ENCODE measurements around the gene CARD9. TPM values are rescaled to one million over a fixed set of nuclear protein-coding genes. Genes with fewer than 3 reads are reported as not detected.

The CARD9 gene
- total RNA-seq, 1 experiment from 2014 or later, result 5.6 TPM

DNA sequence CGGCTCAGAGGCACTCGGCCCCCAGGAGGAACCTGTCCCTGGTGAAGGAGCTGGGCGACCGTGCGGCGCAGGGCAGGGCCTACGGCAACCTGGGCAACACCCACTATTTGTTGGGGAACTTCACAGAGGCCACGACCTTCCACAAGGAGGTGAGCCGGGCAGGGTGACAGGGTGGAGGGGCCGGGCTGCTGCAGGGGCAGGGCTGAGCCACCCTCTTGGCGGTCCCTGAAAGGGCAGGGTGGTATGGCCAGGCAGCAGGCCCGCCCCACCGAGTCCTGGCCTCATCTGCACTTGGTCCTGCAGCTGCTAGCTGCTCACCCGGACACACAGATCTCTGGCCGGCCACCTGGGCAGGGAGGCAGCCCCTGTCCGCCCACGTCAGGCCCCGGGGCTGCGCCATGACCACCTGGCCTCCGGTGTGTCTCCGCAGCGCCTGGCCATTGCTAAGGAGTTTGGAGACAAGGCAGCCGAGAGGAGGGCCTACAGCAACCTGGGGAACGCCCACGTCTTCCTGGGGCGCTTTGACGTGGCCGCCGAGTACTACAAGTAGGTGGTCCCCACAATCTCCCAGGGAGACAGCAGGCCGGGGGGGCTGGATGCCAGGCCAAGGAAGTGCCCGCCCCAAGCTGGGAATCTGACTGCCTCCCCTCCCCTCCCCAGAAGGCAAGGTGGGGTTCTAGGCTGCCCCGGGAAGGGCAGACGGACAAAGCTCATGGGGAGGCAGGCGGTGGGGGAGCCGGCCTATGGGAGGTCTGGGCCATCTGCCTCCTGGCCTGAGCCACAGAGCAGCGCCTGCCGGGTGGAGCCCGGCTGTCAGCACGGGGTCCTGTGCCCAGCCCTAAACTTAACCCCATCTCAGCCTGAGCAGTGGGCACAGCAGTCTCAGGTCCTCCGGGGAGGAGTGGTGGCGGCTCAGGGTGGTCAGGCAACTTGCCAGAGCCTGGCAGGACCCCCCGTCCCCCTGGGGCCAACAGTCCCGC lies 35.8 kb downstream of the CARD9 start:
- Histone ChIP-seq H3K18ac (ENCODE audit: insufficient read length, low read depth, low read length) (no peak overlapping the region), H3K56ac (ENCODE audit: insufficient read length, low read depth, low read length) (no peak overlapping the region), H3K4me2 (ENCODE audit: insufficient read depth, insufficient read length, low read length) (no peak overlapping the region), H3K27ac (ENCODE audit: insufficient read length, low read depth, low read length) (no peak overlapping the region), H3K9ac (ENCODE audit: extremely low read depth, insufficient read length, low read length) (no peak overlapping the region), H3K14ac (ENCODE audit: insufficient read depth, low read length) (no peak overlapping the region), H3K79me2 (ENCODE audit: insufficient read depth, low read length) (no peaks in the 10 kb centered on the region), H2AK5ac (ENCODE audit: insufficient read length, low read length) (no peak overlapping the region), H3K23me2 (ENCODE audit: insufficient read length, low read depth, low read length, poor library complexity, severe bottlenecking) (no peaks in the 10 kb centered on the region), H3K9me3 (ENCODE audit: control insufficient read depth, low read depth, low read length) (no peaks in the 10 kb centered on the region), H2BK5ac (ENCODE audit: insufficient read length, low read length) (no peak overlapping the region), H4K20me1 (ENCODE audit: control insufficient read depth, insufficient read depth, insufficient read length) (no peaks in the 10 kb centered on the region), H2BK12ac (ENCODE audit: insufficient read length, low read depth, low read length) (no peak overlapping the region), H3K27me3 (ENCODE audit: insufficient read depth, low read length) (no peaks in the 10 kb centered on the region), H3K23ac (ENCODE audit: insufficient read length, low read depth, low read length) (no peak overlapping the region), H2BK20ac (ENCODE audit: low read depth, low read length, poor library complexity, severe bottlenecking) (no peak overlapping the region), H3K4me1 (ENCODE audit: insufficient read depth, low read length) (no peaks in the 10 kb centered on the region), H3K4ac (ENCODE audit: low read depth, low read length) (no peak overlapping the region), H4K5ac (ENCODE audit: insufficient read length, low read depth, low read length) (no peak overlapping the region), H4K91ac (ENCODE audit: insufficient read length, low read depth, low read length) (no peak overlapping the region), H4K8ac (replicated peaks; ENCODE audit: insufficient read length, low read depth, low read length) (no peak overlapping the region), H3K79me1 (ENCODE audit: insufficient read depth, low read depth, low read length, poor library complexity, severe bottlenecking) (no peaks in the 10 kb centered on the region), H2BK15ac (ENCODE audit: low read depth, low read length) (no peak overlapping the region), H2AFZ (ENCODE audit: low read length) (no peak overlapping the region), H2BK120ac (ENCODE audit: low read depth, low read length, poor library complexity, severe bottlenecking) (no peak overlapping the region), H3T11ph (ENCODE audit: low read length) (no peak overlapping the region)
- Mint-ChIP-seq H3K9me3 (no peaks in the 10 kb centered on the region), H3K4me3 (no peak overlapping the region), H3K4me1 (peaks cover 2 to 13% of the 10 kb centered on the region in 2 experiments; a peak in 3 of 4 replicates), H3K36me3 (ENCODE audit: insufficient read depth in 1 of 3, low read depth in 3 of 3) (no peaks in the 10 kb centered on the region; a peak in 1 of 7 replicates), H3K27ac (no peak overlapping the region), H3K27me3 (ENCODE audit: low read depth) (no peaks in the 10 kb centered on the region)
- TF ChIP-seq, protein P1, sequence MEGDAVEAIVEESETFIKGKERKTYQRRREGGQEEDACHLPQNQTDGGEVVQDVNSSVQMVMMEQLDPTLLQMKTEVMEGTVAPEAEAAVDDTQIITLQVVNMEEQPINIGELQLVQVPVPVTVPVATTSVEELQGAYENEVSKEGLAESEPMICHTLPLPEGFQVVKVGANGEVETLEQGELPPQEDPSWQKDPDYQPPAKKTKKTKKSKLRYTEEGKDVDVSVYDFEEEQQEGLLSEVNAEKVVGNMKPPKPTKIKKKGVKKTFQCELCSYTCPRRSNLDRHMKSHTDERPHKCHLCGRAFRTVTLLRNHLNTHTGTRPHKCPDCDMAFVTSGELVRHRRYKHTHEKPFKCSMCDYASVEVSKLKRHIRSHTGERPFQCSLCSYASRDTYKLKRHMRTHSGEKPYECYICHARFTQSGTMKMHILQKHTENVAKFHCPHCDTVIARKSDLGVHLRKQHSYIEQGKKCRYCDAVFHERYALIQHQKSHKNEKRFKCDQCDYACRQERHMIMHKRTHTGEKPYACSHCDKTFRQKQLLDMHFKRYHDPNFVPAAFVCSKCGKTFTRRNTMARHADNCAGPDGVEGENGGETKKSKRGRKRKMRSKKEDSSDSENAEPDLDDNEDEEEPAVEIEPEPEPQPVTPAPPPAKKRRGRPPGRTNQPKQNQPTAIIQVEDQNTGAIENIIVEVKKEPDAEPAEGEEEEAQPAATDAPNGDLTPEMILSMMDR (conservative IDR thresholded peaks at IDR 0.05), result no peak
- DNase-seq, result no peak
- no CpG with 5 or more reads among the region's 43 CpGs for WGBS (ENCODE audit: extremely low coverage, insufficient read length, low lambda C conversion rate)

All from H9 (cell line).